BJ (cell line): ENCODE measurements around the gene PRDX5. TPM values are rescaled to one million over a fixed set of nuclear protein-coding genes. Genes with fewer than 3 reads are reported as not detected.

Experiments used
- CTCF ChIA-PET: fragments of 350-600 bp; formaldehyde crosslinking; extraction: SDS; loops from one replicate; lab custom pipeline; 2021; ENCODE audit warnings: antibody characterized with exemption, inconsistent platforms; lab: Yijun Ruan, JAX
- POLR2A ChIA-PET: fragments of 300-600 bp; sonication (Branson Sonifier 250); formaldehyde crosslinking; extraction: SDS; loops from one replicate; lab custom pipeline; 2021; ENCODE audit warnings: antibody characterized with exemption; lab: Charles Lee
- DNase-seq: peaks from one replicate; pipeline ENCODE4 v3.0.0-alpha.2; 2011; ENCODE audit warnings: low read depth
- H3K27me3 ChIP-seq: 2 replicates; pipeline ENCODE4 v1.6.0; 2011; ENCODE audit warnings: low read length; ENCODE audit not compliant: control insufficient read depth, insufficient read depth
- H3K36me3 ChIP-seq: 2 replicates; pipeline ENCODE4 v1.5.1; 2011; ENCODE audit warnings: low read length; ENCODE audit not compliant: control insufficient read depth, insufficient read depth
- H3K4me3 ChIP-seq: 2 replicates; pipeline ENCODE4 v1.5.1; 2011; ENCODE audit warnings: low read depth, mild to moderate bottlenecking, control low read depth, low read length
- polyA plus RNA-seq: library from polyadenylated mRNA; depleted of rRNA; stranded (reverse); fragments of >200 nt; gene quantifications from 2 replicates; pipeline ENCODE4 v1.2.3, GENCODE V29; 2011
- TF ChIP-seq, protein P1 (sequence below): IDR thresholded peaks from 2 replicates; pipeline ENCODE4 v1.5.1; 2011; ENCODE audit warnings: low read depth, mild to moderate bottlenecking, control low read depth, inconsistent platforms, low read length, moderate library complexity; ENCODE audit not compliant: insufficient read depth

The PRDX5 gene
- polyA plus RNA-seq, 1 experiment: 398 TPM

DNA sequence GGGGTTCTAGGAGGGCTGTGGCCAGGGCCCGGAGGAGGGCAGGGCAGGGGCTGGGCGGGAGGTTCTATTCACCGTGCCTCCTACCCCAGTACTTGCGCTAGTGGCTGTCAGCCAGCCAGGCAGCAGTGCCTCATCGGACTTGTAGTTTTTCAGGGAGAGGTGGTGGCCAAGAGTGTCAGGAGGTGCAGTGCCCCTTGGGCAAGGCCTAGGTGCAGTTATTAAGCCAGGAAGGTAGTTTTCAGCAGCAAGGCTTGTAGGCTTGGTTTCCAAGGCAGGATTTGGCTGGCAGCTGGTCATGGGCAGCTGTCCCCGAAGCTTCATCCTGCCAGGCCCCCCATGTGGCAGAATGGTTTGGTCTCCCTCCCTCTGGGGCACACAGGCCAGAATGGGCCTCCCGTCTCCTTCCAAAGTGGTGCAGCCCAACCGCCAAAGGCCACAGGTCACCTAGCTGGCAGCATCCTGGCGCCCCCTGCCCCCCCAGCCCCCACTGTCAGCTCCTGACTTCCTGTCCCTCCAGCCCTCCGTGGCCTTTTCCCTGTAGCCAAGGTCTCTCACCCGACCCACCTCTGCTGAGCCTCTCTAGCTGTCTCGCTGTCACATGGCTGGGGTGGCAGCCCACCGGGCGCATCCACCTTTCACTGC is 30.6 kb downstream of the PRDX5 start:
- POLR2A ChIA-PET: no interaction called here
- no peak for DNase-seq
- TF ChIP-seq, protein P1, sequence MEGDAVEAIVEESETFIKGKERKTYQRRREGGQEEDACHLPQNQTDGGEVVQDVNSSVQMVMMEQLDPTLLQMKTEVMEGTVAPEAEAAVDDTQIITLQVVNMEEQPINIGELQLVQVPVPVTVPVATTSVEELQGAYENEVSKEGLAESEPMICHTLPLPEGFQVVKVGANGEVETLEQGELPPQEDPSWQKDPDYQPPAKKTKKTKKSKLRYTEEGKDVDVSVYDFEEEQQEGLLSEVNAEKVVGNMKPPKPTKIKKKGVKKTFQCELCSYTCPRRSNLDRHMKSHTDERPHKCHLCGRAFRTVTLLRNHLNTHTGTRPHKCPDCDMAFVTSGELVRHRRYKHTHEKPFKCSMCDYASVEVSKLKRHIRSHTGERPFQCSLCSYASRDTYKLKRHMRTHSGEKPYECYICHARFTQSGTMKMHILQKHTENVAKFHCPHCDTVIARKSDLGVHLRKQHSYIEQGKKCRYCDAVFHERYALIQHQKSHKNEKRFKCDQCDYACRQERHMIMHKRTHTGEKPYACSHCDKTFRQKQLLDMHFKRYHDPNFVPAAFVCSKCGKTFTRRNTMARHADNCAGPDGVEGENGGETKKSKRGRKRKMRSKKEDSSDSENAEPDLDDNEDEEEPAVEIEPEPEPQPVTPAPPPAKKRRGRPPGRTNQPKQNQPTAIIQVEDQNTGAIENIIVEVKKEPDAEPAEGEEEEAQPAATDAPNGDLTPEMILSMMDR: no peak
- Histone ChIP-seq H3K27me3 (peaks cover 1% of the 10 kb centered on the region), H3K4me3 (no peak overlapping the region), H3K36me3 (no peaks in the 10 kb centered on the region)
- CTCF ChIA-PET: interaction anchor here (1.1 kb wide), 1 partner anchor 98 kb away, joined by 3 read pairs; no protein-coding TSS in a partner anchor

DNA sequence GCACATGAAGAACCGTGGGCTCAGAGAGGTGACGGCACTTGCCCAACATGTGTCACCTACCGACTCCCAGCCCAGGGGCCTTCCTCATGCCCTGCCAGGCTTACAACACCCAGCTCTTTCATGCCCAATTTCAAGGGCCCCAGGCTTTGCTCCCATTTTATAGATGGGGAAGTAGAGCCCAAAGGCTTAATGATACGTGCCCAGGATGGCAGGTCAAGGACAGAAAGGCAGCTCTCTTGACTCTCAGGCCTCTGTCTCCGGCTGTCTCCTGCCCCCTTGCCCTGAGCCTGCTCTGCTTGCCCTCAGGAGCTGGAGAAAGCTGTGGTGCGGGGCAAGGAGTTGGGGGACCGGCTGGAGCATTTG is 31.1 kb downstream of the PRDX5 start:
- peaks cover 1% of the 10 kb centered on the region for H3K27me3 ChIP-seq
- DNase-seq: no peak
- CTCF ChIA-PET: interaction anchor here (0.8 to 1.1 kb wide), 2 partner anchors 18 to 98 kb away, joined by 3 to 5 read pairs; no protein-coding TSS in a partner anchor

DNA sequence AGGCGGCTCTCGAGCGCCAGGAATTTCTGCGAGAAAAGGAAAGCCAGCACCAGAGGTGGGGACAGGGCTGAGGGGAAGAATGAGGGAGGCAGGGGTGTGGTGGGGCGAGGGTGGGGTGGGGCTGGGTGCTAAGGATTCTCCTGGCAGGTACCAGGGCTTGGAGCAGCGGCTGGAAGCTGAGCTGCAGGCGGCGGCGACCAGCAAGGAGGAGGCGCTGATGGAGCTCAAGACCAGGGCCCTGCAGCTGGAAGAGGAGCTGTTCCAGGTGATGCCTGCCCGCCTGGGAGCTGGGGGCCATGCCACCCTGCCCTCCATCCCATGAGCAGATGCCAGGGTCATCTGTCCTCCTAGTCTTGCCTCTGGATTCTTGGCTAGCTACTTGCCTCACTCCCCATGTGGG is 31.5 kb downstream of the PRDX5 start:
- POLR2A ChIA-PET: no interaction called here
- no peak for DNase-seq
- Histone ChIP-seq H3K4me3 (no peak overlapping the region), H3K36me3 (no peaks in the 10 kb centered on the region), H3K27me3 (peaks cover 1% of the 10 kb centered on the region)
- TF ChIP-seq, protein P1: no peak
- CTCF ChIA-PET: interaction anchor here (0.8 kb wide), 1 partner anchor 18 kb away, joined by 5 read pairs; no protein-coding TSS in a partner anchor

More for the DNA sequence above, 31.1 kb downstream of the PRDX5 start:
- no peak overlapping the region for H3K4me3 ChIP-seq
- TF ChIP-seq, protein P1: no peak
- H3K36me3 ChIP-seq: no peaks in the 10 kb centered on the region
- POLR2A ChIA-PET: no interaction called here

DNA sequence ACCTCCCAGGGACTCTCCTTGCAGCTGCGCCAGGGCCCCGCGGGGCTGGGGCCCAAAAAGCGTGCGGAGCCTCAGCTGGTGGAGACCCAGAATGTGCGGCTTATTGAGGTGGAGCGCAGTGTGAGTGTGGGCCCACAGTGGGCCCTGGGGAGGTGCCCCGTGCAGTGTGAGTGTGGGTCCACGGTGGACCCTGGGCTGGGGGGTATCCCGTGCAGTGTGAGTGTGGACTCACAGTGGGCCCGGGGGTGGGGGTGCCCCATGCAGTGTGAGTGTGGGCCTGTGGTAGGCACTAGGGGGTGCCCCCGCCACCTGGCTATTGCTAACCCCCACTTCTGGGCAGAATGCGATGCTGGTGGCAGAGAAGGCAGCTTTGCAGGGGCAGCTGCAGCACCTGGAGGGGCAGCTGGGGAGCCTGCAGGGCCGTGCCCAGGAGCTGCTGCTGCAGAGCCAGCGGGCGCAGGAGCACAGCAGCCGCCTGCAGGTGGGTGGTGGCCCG is 33.3 kb downstream of the PRDX5 start:
- TF ChIP-seq, protein P1: no peak
- H3K27me3 ChIP-seq: peaks cover 1% of the 10 kb centered on the region
- no peak overlapping the region for H3K4me3 ChIP-seq
- no peak for DNase-seq
- ChIA-PET POLR2A (no interaction called here), CTCF (interaction anchor here (1.3 kb wide), 1 partner anchor 9 kb away, joined by 3 read pairs; no protein-coding TSS in a partner anchor)
- no peaks in the 10 kb centered on the region for H3K36me3 ChIP-seq

DNA sequence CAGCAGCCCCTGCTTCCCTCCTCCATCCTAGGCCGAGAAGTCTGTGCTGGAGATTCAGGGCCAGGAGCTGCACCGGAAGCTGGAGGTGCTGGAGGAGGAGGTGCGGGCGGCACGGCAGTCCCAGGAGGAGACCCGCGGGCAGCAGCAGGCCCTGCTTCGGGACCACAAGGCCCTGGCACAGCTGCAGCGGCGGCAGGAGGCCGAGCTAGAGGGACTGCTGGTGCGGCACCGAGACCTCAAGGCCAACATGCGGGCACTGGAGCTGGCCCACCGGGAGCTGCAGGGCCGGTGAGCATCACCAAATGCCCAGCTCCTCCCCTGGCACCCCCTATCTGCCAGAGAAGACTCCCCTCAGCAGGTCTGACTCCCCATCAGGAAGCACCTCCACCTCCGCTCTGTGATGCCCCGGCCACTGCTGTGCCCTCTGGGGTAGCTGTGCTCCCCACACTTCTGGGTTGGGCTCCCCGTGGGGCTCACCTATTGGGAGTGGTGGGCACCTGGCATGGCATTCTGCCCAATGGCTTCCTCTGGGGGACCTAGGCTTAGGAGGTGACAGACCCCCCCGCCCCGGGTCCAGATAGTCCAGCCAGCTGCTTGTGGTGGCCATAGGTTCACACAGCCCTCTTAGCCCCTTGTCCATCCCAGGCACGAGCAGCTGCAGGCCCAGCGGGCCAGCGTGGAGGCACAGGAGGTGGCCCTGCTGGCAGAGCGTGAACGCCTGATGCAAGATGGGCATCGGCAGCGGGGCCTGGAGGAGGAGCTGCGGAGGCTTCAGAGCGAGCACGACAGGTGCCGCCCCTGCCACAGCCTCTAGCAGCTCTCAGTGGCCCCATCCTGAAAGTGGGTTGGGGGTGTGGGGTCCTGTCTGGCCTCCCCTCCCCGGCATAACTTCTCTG is 34.4 kb downstream of the PRDX5 start:
- Histone ChIP-seq H3K27me3 (no peaks in the 10 kb centered on the region; the same call in 1 of the 2 replicates), H3K36me3 (no peaks in the 10 kb centered on the region), H3K4me3 (no peak overlapping the region)
- POLR2A ChIA-PET: no interaction called here
- no peak for DNase-seq
- CTCF ChIA-PET: interaction anchor here (1.5 to 6.8 kb wide), 4 partner anchors 8 to 48 kb away, joined by 6 to 71 read pairs (median 14); partner anchors contain the start of genes PRDX5 and TRMT112
- TF ChIP-seq, protein P1: no peak
